ENCODE results near the gene TPCN1. TPM values are rescaled to one million over a fixed set of nuclear protein-coding genes. Genes with fewer than 3 reads are reported as not detected.
A peak's percentile ranks its signal among the peaks of the same experiment; 100 is the strongest.

TPCN1 gene
- total RNA-seq, 1 experiment from 2014 or later, result 13.5 TPM

DNA sequence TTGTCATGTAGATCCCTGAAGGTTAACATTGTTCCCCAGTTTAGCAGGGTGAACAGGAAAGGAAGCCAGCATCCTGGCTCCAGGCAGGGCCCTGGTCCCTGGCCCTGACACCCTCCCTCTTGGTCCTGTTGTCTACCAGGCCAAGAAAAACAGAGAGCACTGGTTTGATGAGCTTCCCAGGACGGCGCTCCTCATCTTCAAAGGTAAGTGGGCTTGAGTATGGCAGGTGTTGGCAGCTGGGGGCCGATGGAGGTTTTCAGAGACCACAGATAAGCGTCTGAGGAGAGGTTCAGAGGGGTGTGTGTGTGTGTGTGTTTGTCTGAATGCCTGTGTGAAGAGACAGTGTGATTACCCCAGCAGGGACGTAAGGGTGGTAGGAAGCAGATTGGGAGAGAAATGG, 57.4 kb downstream of the TPCN1 start:
- H3K14ac ChIP-seq (ENCODE audit: insufficient read depth, low read length), result no peak overlapping the region
- H2AFZ ChIP-seq (ENCODE audit: low read length), result no peak overlapping the region
- H3T11ph ChIP-seq (ENCODE audit: low read length), result no peak overlapping the region
- no peaks in the 10 kb centered on the region for H3K23me2 ChIP-seq (ENCODE audit: insufficient read length, low read depth, low read length, poor library complexity, severe bottlenecking)
- H2BK12ac ChIP-seq (ENCODE audit: insufficient read length, low read depth, low read length), result no peak overlapping the region
- no peak overlapping the region for H2BK15ac ChIP-seq (ENCODE audit: low read depth, low read length)
- no peaks in the 10 kb centered on the region for H3K4me1 ChIP-seq (ENCODE audit: insufficient read depth, low read length)
- no peak overlapping the region for H3K27ac ChIP-seq (ENCODE audit: insufficient read length, low read depth, low read length)
- no peaks in the 10 kb centered on the region for H3K79me1 ChIP-seq (ENCODE audit: insufficient read depth, low read depth, low read length, poor library complexity, severe bottlenecking)
- Mint-ChIP-seq H3K27ac (peak overlapping the region in 2 of 3 experiments; percentile 4 to 34; a peak in 3 of 7 replicates), H3K9me3 (no peaks in the 10 kb centered on the region), H3K4me1 (0 out of 4 replicates have a peak, but pooled peaks cover 0 to 3% of the 10 kb centered on the region in 2 experiments), H3K36me3 (ENCODE audit: insufficient read depth in 1 of 3, low read depth in 3 of 3) (peaks cover 5 to 10% (median 7%) of the 10 kb centered on the region in 3 experiments; a peak in 4 of 7 replicates), H3K27me3 (ENCODE audit: low read depth) (no peaks in the 10 kb centered on the region), H3K4me3 (no peak overlapping the region; a peak in 1 of 5 replicates)
- H4K8ac ChIP-seq (replicated peaks; ENCODE audit: insufficient read length, low read depth, low read length), result no peak overlapping the region
- H2BK120ac ChIP-seq (ENCODE audit: low read depth, low read length, poor library complexity, severe bottlenecking), result no peak overlapping the region
- H2AK5ac ChIP-seq (ENCODE audit: insufficient read length, low read length), result no peak overlapping the region
- H3K27me3 ChIP-seq (ENCODE audit: insufficient read depth, low read length), result no peaks in the 10 kb centered on the region
- DNase-seq, result no peak
- WGBS (ENCODE audit: extremely low coverage, insufficient read length, low lambda C conversion rate), result no CpG with 5 or more reads among the region's 5 CpGs
- H3K79me2 ChIP-seq (ENCODE audit: insufficient read depth, low read length), result no peaks in the 10 kb centered on the region
- no peak overlapping the region for H2BK5ac ChIP-seq (ENCODE audit: insufficient read length, low read length)
- H3K4me2 ChIP-seq (ENCODE audit: insufficient read depth, insufficient read length, low read length), result no peak overlapping the region
- no peak overlapping the region for H4K5ac ChIP-seq (ENCODE audit: insufficient read length, low read depth, low read length)
- no peak overlapping the region for H3K23ac ChIP-seq (ENCODE audit: insufficient read length, low read depth, low read length)
- H4K20me1 ChIP-seq (ENCODE audit: control insufficient read depth, insufficient read depth, insufficient read length), result no peaks in the 10 kb centered on the region
- H4K91ac ChIP-seq (ENCODE audit: insufficient read length, low read depth, low read length), result no peak overlapping the region
- no peaks in the 10 kb centered on the region for H3K9me3 ChIP-seq (ENCODE audit: control insufficient read depth, low read depth, low read length)
- no peak overlapping the region for H3K4ac ChIP-seq (ENCODE audit: low read depth, low read length)
- no peak overlapping the region for H3K18ac ChIP-seq (ENCODE audit: insufficient read length, low read depth, low read length)
- H3K9ac ChIP-seq (ENCODE audit: extremely low read depth, insufficient read length, low read length), result no peak overlapping the region
- TF ChIP-seq, protein P1, sequence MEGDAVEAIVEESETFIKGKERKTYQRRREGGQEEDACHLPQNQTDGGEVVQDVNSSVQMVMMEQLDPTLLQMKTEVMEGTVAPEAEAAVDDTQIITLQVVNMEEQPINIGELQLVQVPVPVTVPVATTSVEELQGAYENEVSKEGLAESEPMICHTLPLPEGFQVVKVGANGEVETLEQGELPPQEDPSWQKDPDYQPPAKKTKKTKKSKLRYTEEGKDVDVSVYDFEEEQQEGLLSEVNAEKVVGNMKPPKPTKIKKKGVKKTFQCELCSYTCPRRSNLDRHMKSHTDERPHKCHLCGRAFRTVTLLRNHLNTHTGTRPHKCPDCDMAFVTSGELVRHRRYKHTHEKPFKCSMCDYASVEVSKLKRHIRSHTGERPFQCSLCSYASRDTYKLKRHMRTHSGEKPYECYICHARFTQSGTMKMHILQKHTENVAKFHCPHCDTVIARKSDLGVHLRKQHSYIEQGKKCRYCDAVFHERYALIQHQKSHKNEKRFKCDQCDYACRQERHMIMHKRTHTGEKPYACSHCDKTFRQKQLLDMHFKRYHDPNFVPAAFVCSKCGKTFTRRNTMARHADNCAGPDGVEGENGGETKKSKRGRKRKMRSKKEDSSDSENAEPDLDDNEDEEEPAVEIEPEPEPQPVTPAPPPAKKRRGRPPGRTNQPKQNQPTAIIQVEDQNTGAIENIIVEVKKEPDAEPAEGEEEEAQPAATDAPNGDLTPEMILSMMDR (conservative IDR thresholded peaks at IDR 0.05), result no peak
- H3K56ac ChIP-seq (ENCODE audit: insufficient read length, low read depth, low read length), result no peak overlapping the region
- no peak overlapping the region for H2BK20ac ChIP-seq (ENCODE audit: low read depth, low read length, poor library complexity, severe bottlenecking)

Measured in H9 (cell line).